H9 (cell line): ENCODE data around the gene IRF2BP2. TPM values are rescaled to one million over a fixed set of nuclear protein-coding genes. Genes with fewer than 3 reads are reported as not detected.

Source experiments
- DNase-seq: peaks from one replicate; pipeline ENCODE4 v3.0.0-alpha.2; 2017
- H2AFZ ChIP-seq: one replicate; pipeline ENCODE4 v1.6.1; 2013; ENCODE audit warnings: mild to moderate bottlenecking, low read length, control low read depth, moderate library complexity
- H2AK5ac ChIP-seq: 2 replicates; pipeline ENCODE4 v1.6.1; 2013; ENCODE audit warnings: low read length, control low read depth, mixed read lengths; ENCODE audit not compliant: insufficient read length
- H2BK120ac ChIP-seq: one replicate; pipeline ENCODE4 v1.6.1; 2013; ENCODE audit warnings: low read depth, mild to moderate bottlenecking, low read length, control low read depth, inconsistent platforms; ENCODE audit not compliant: poor library complexity, severe bottlenecking
- H2BK12ac ChIP-seq: 2 replicates; pipeline ENCODE4 v1.6.1; 2013; ENCODE audit warnings: low read length, control low read depth, mixed read lengths, low read depth; ENCODE audit not compliant: insufficient read length
- H2BK15ac ChIP-seq: 2 replicates; pipeline ENCODE4 v1.6.1; 2013; ENCODE audit warnings: low read depth, low read length, control low read depth
- H2BK20ac ChIP-seq: one replicate; pipeline ENCODE4 v1.6.1; 2013; ENCODE audit warnings: low read depth, mild to moderate bottlenecking, low read length, control low read depth, inconsistent platforms; ENCODE audit not compliant: poor library complexity, severe bottlenecking
- H2BK5ac ChIP-seq: 2 replicates; pipeline ENCODE4 v1.6.1; 2013; ENCODE audit warnings: low read length, control low read depth, mixed read lengths; ENCODE audit not compliant: insufficient read length
- H3K14ac ChIP-seq: 2 replicates; pipeline ENCODE4 v1.6.1; 2013; ENCODE audit warnings: low read length, control low read depth; ENCODE audit not compliant: insufficient read depth
- H3K18ac ChIP-seq: 2 replicates; pipeline ENCODE4 v1.6.1; 2013; ENCODE audit warnings: low read depth, mild to moderate bottlenecking, mixed read lengths, low read length, control low read depth; ENCODE audit not compliant: insufficient read length
- H3K23ac ChIP-seq: 2 replicates; pipeline ENCODE4 v1.6.1; 2013; ENCODE audit warnings: low read length, control low read depth, mixed read lengths, low read depth; ENCODE audit not compliant: insufficient read length
- H3K23me2 ChIP-seq: 2 replicates; pipeline ENCODE4 v1.6.1; 2013; ENCODE audit warnings: low read depth, mild to moderate bottlenecking, mixed read lengths, low read length, control low read depth; ENCODE audit not compliant: insufficient read length, poor library complexity, severe bottlenecking
- H3K27ac ChIP-seq: 2 replicates; pipeline ENCODE4 v1.5.1; 2013; ENCODE audit warnings: low read length, control low read depth, mixed read lengths, low read depth; ENCODE audit not compliant: insufficient read length
- H3K27me3 ChIP-seq: 2 replicates; pipeline ENCODE4 v1.6.1; 2013; ENCODE audit warnings: low read length, control low read depth, inconsistent platforms; ENCODE audit not compliant: insufficient read depth
- H3K4ac ChIP-seq: 2 replicates; pipeline ENCODE4 v1.6.1; 2013; ENCODE audit warnings: low read depth, mild to moderate bottlenecking, control low read depth, inconsistent platforms, low read length, moderate library complexity
- H3K4me1 ChIP-seq: 2 replicates; pipeline ENCODE4 v1.6.1; 2013; ENCODE audit warnings: low read length, control low read depth, inconsistent platforms; ENCODE audit not compliant: insufficient read depth
- H3K4me2 ChIP-seq: 2 replicates; pipeline ENCODE4 v1.6.1; 2013; ENCODE audit warnings: low read length, control low read depth, mixed read lengths; ENCODE audit not compliant: insufficient read length, insufficient read depth
- H3K56ac ChIP-seq: 2 replicates; pipeline ENCODE4 v1.6.1; 2013; ENCODE audit warnings: low read depth, mild to moderate bottlenecking, mixed read lengths, low read length, control low read depth; ENCODE audit not compliant: insufficient read length
- H3K79me1 ChIP-seq: 2 replicates; pipeline ENCODE4 v1.6.1; 2013; ENCODE audit warnings: low read depth, mild to moderate bottlenecking, moderate library complexity, low read length, control low read depth, inconsistent platforms; ENCODE audit not compliant: insufficient read depth, poor library complexity, severe bottlenecking
- H3K79me2 ChIP-seq: 2 replicates; pipeline ENCODE4 v1.6.1; 2013; ENCODE audit warnings: low read length, control low read depth, inconsistent platforms; ENCODE audit not compliant: insufficient read depth
- H3K9ac ChIP-seq: 2 replicates; pipeline ENCODE4 v1.6.1; 2013; ENCODE audit warnings: low read length, control low read depth, mixed read lengths; ENCODE audit not compliant: insufficient read length; ENCODE audit errors: extremely low read depth
- H3K9me3 ChIP-seq: one replicate; pipeline ENCODE4 v1.6.1; 2013; ENCODE audit warnings: low read depth, low read length, inconsistent platforms; ENCODE audit not compliant: control insufficient read depth
- H3T11ph ChIP-seq: one replicate; pipeline ENCODE4 v1.6.1; 2013; ENCODE audit warnings: mild to moderate bottlenecking, low read length, control low read depth, inconsistent platforms
- H4K20me1 ChIP-seq: one replicate; pipeline ENCODE4 v1.6.1; 2013; ENCODE audit not compliant: control insufficient read depth, insufficient read length, insufficient read depth
- H4K5ac ChIP-seq: 2 replicates; pipeline ENCODE4 v1.6.1; 2013; ENCODE audit warnings: low read depth, mild to moderate bottlenecking, mixed read lengths, low read length, control low read depth; ENCODE audit not compliant: insufficient read length
- H4K8ac ChIP-seq: replicated peaks from 2 replicates; pipeline ENCODE4 v1.6.1; 2013; ENCODE audit warnings: low read length, control low read depth, mixed read lengths, low read depth; ENCODE audit not compliant: insufficient read length
- H4K91ac ChIP-seq: 2 replicates; pipeline ENCODE4 v1.6.1; 2013; ENCODE audit warnings: low read depth, mild to moderate bottlenecking, moderate library complexity, mixed read lengths, low read length, control low read depth; ENCODE audit not compliant: insufficient read length
- H3K27ac Mint-ChIP-seq, 3 experiments: 2 replicates in 2 of 3; 3 replicates in 1 of 3; pipeline ENCODE4 v1.8.0; 2020 to 2021; ENCODE audit warnings: mixed read lengths in 3 of 3, mild to moderate bottlenecking in 1 of 3, moderate library complexity in 1 of 3
- H3K27me3 Mint-ChIP-seq: 2 replicates; pipeline ENCODE4 v1.8.0; 2021; ENCODE audit warnings: low read depth, mild to moderate bottlenecking, moderate library complexity, mixed read lengths
- H3K36me3 Mint-ChIP-seq, 3 experiments: 2 replicates in 2 of 3; 3 replicates in 1 of 3; pipeline ENCODE4 v1.8.0; 2020 to 2021; ENCODE audit warnings: low read depth in 3 of 3, mixed read lengths in 3 of 3; ENCODE audit not compliant: insufficient read depth in 1 of 3
- H3K4me1 Mint-ChIP-seq, 2 experiments: 2 replicates each; pipeline ENCODE4 v1.8.0; 2020; ENCODE audit warnings: mixed read lengths in 2 of 2
- H3K4me3 Mint-ChIP-seq, 2 experiments: 2 replicates in 1 of 2; 3 replicates in 1 of 2; pipeline ENCODE4 v1.8.0; 2020 to 2021; ENCODE audit warnings: mild to moderate bottlenecking in 2 of 2, mixed read lengths in 2 of 2, moderate library complexity in 1 of 2
- H3K9me3 Mint-ChIP-seq, 2 experiments: 2 replicates in 1 of 2; 3 replicates in 1 of 2; pipeline ENCODE4 v1.8.0; 2020; ENCODE audit warnings: mild to moderate bottlenecking in 2 of 2, mixed read lengths in 2 of 2, moderate library complexity in 1 of 2
- WGBS: extraction: QIAGEN DNeasy Blood & Tissue Kit; methylation state at CpG from one replicate; pipeline ENCODE4 v1.1.7; 2013; ENCODE audit warnings: missing lambda C conversion rate, low lambda C conversion rate, mixed read lengths; ENCODE audit not compliant: insufficient read length; ENCODE audit errors: extremely low coverage; 5-methylcytosine and 5-hydroxymethylcytosine counted together
- total RNA-seq: library from RNA; stranded (reverse); gene quantifications from 2 replicates; pipeline ENCODE4 v1.2.1, GENCODE V29; 2021
- TF ChIP-seq, protein P1 (sequence below): fragments of 200-600 bp; sonication (generic); conservative IDR thresholded peaks from 3 replicates; pipeline ENCODE4 v1.8.0; 2021; ENCODE audit warnings: antibody characterized with exemption, mild to moderate bottlenecking

IRF2BP2 gene
- total RNA-seq, 1 experiment from 2014 or later = 80.2 TPM

DNA sequence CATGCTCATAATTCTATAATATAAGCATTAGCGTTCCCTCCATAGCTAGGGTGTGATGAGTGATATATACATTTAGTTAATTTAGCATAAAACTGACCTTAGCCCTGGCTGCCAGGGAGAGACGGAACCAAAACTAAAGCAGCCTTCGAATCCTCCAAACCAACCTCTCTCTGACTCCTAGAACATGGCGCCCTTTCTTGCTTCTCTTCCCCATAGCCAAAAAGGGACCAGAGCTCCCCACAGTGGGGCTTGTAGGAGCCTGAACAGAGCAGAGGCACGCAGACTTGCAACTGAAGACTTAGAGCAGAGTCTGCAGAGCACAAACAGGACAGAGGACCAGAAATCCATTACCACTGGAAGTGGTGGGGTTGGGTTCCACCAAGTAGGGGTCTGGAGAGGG is 17.7 kb downstream of the IRF2BP2 start:
- Histone ChIP-seq H2BK120ac (no peak overlapping the region), H3K18ac (no peak overlapping the region), H2BK12ac (no peak overlapping the region), H2BK15ac (no peak overlapping the region), H3K9ac (no peak overlapping the region), H4K5ac (no peak overlapping the region), H2AFZ (no peak overlapping the region), H3K23me2 (no peaks in the 10 kb centered on the region), H2AK5ac (no peak overlapping the region), H3K23ac (no peak overlapping the region), H3T11ph (no peak overlapping the region), H3K79me2 (no peaks in the 10 kb centered on the region), H2BK5ac (no peak overlapping the region), H3K56ac (no peak overlapping the region), H4K91ac (no peak overlapping the region), H3K4me2 (no peak overlapping the region), H3K27ac (no peak overlapping the region), H2BK20ac (no peak overlapping the region), H3K27me3 (no peaks in the 10 kb centered on the region), H4K20me1 (no peaks in the 10 kb centered on the region), H3K14ac (no peak overlapping the region), H4K8ac (no peak overlapping the region), H3K4me1 (no peaks in the 10 kb centered on the region), H3K79me1 (no peaks in the 10 kb centered on the region), H3K4ac (no peak overlapping the region), H3K9me3 (no peaks in the 10 kb centered on the region)
- Mint-ChIP-seq H3K27ac (peak overlapping the region in 1 of 3 experiments; percentile 70; a peak in 1 of 7 replicates), H3K36me3 (peaks cover 0 to 9% (median 0%) of the 10 kb centered on the region in 3 experiments; a peak in 4 of 7 replicates), H3K9me3 (peaks cover 3% of the 10 kb centered on the region in 2 experiments; a peak in 3 of 5 replicates), H3K4me3 (no peak overlapping the region), H3K4me1 (peaks cover 0 to 3% of the 10 kb centered on the region in 2 experiments; a peak in 1 of 4 replicates), H3K27me3 (no peaks in the 10 kb centered on the region)
- DNase-seq = no peak
- TF ChIP-seq, protein P1, sequence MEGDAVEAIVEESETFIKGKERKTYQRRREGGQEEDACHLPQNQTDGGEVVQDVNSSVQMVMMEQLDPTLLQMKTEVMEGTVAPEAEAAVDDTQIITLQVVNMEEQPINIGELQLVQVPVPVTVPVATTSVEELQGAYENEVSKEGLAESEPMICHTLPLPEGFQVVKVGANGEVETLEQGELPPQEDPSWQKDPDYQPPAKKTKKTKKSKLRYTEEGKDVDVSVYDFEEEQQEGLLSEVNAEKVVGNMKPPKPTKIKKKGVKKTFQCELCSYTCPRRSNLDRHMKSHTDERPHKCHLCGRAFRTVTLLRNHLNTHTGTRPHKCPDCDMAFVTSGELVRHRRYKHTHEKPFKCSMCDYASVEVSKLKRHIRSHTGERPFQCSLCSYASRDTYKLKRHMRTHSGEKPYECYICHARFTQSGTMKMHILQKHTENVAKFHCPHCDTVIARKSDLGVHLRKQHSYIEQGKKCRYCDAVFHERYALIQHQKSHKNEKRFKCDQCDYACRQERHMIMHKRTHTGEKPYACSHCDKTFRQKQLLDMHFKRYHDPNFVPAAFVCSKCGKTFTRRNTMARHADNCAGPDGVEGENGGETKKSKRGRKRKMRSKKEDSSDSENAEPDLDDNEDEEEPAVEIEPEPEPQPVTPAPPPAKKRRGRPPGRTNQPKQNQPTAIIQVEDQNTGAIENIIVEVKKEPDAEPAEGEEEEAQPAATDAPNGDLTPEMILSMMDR = no peak
- WGBS = no CpG with 5 or more reads among the region's 5 CpGs
